Immature natural killer cell (primary cell): ENCODE measurements around the gene TMEM131L. TPM values are rescaled to one million over a fixed set of nuclear protein-coding genes. Genes with fewer than 3 reads are reported as not detected.

Experiments
- DNase-seq, 3 donors: peaks; one replicate each; pipeline ENCODE4 v3.0.0; 2022; ENCODE audit warnings: mixed read lengths in 1 of 3
- H3K27ac Mint-ChIP-seq, 6 donors: one replicate each; pipeline ENCODE4 v1.8.0; 2020; ENCODE audit warnings: mixed read lengths in 6 of 6, mild to moderate bottlenecking in 5 of 6, inconsistent platforms in 4 of 6, moderate library complexity in 3 of 6
- H3K27me3 Mint-ChIP-seq, 3 donors: one replicate each; pipeline ENCODE4 v1.8.0; 2020 to 2021; ENCODE audit warnings: low read depth in 3 of 3, mild to moderate bottlenecking in 3 of 3, mixed read lengths in 3 of 3, moderate library complexity in 3 of 3, inconsistent platforms in 1 of 3
- H3K36me3 Mint-ChIP-seq, 3 donors: one replicate each; pipeline ENCODE4 v1.8.0; 2020; ENCODE audit warnings: mixed read lengths in 3 of 3, inconsistent platforms in 2 of 3, mild to moderate bottlenecking in 2 of 3
- H3K4me1 Mint-ChIP-seq, 2 donors: one replicate each; pipeline ENCODE4 v1.8.0; 2020; ENCODE audit warnings: inconsistent platforms in 2 of 2, mild to moderate bottlenecking in 2 of 2, mixed read lengths in 2 of 2, moderate library complexity in 1 of 2
- H3K4me3 Mint-ChIP-seq, 5 donors: one replicate each; pipeline ENCODE4 v1.8.0; 2020; ENCODE audit warnings: mild to moderate bottlenecking in 5 of 5, mixed read lengths in 5 of 5, inconsistent platforms in 3 of 5, moderate library complexity in 3 of 5
- H3K9me3 Mint-ChIP-seq, 6 donors: one replicate each; pipeline ENCODE4 v1.8.0; 2020; ENCODE audit warnings: mild to moderate bottlenecking in 6 of 6, mixed read lengths in 6 of 6, inconsistent platforms in 4 of 6, moderate library complexity in 3 of 6
- polyA plus RNA-seq, 3 donors: library from polyadenylated mRNA; unstranded; fragments of 300-500 nt; fragmentation: Illumina TruSeq; gene quantifications; one replicate each; pipeline ENCODE4 v1.2.3, GENCODE V29; 2021

Gene TMEM131L
- polyA plus RNA-seq, 3 donors from 2014 or later, result 9.3 to 32.4 (median 20.6) TPM

DNA sequence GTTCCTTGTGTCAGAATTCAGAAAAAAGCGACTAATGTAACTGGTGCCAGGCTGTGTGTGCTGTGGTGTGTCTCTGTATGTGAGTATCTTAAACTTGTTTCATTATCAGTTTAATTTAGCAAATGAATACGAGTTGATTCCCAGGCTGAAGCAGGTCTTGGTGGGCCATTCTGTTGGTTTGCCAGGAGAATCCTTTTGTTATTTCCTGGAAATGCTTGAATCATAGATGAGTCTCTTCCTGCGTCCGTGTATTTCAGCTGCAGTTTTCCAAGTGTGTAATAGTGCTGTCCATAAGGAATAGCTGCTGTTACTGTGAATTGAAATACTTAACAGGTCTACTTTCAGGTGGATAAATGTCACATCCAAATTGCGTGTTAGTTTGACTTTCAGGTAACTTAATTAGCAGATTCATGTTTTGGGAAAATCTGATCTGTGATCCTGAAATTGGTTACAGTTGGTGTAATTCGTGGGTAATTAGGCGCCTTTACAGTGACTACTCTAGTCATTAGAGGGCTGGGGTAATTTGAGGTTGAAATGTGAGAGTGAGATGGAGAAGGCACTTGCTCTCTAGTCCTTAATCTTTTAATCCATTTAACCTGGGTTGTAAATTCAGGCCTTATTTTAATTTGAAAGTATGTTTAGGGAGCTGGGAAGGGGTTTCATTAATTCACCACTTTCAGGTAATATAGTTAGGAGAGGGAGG lies 23.8 kb downstream of the TMEM131L start:
- Mint-ChIP-seq H3K9me3 (no peaks in the 10 kb centered on the region), H3K4me1 (peaks cover 96 to 98% of the 10 kb centered on the region in 2 donors), H3K4me3 (peak overlapping the region; percentile 66 to 87 (median 82)), H3K36me3 (no peaks in the 10 kb centered on the region), H3K27me3 (peaks cover 12 to 30% (median 19%) of the 10 kb centered on the region in 3 donors), H3K27ac (peak overlapping the region; percentile 95 to 98 (median 96))
- DNase-seq, result peak in 2 of 3 donors; percentile 8 to 17

- Mint-ChIP-seq H3K27me3 (peaks cover 12 to 29% (median 16%) of the 10 kb centered on the region in 3 donors), H3K36me3 (no peaks in the 10 kb centered on the region), H3K9me3 (no peaks in the 10 kb centered on the region), H3K4me3 (peak overlapping the region; percentile 66 to 87 (median 82)), H3K27ac (peak overlapping the region; percentile 63 to 98 (median 92)), H3K4me1 (peaks cover 96 to 98% of the 10 kb centered on the region in 2 donors)
- DNase-seq, result no peak
Observed at GRCh38 chr4:153490985-153491483, 24.9 kb downstream of the TMEM131L start.

DNA sequence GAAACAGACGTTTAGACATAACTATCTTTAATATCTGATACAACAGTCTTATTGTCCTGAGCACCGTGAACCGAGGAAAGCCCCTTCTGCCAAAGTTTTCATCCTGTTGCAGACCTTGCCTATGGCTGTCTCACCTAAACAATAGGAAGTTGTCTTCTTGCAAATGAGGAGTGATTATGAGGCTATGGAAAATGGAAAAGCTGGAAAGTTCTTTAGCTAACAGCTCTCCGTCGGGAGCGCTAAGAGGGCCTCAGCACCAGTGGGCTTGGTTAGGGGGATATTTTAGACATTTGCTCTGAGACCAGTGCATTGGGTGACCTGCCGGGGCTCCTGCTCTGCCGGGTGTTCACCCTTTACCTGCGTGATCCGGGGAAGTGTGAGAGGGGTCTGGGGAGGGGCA lies 28.4 kb downstream of the TMEM131L start:
- Mint-ChIP-seq H3K27ac (peak overlapping the region; percentile 87 to 96 (median 94)), H3K9me3 (no peaks in the 10 kb centered on the region), H3K27me3 (peaks cover 2 to 3% (median 3%) of the 10 kb centered on the region in 3 donors), H3K4me1 (peaks cover 96 to 98% of the 10 kb centered on the region in 2 donors), H3K36me3 (peaks cover 0 to under 1% (median 0%) of the 10 kb centered on the region in 3 donors), H3K4me3 (peak overlapping the region in 1 of 5 donors; percentile 48)
- no peak for DNase-seq

DNA sequence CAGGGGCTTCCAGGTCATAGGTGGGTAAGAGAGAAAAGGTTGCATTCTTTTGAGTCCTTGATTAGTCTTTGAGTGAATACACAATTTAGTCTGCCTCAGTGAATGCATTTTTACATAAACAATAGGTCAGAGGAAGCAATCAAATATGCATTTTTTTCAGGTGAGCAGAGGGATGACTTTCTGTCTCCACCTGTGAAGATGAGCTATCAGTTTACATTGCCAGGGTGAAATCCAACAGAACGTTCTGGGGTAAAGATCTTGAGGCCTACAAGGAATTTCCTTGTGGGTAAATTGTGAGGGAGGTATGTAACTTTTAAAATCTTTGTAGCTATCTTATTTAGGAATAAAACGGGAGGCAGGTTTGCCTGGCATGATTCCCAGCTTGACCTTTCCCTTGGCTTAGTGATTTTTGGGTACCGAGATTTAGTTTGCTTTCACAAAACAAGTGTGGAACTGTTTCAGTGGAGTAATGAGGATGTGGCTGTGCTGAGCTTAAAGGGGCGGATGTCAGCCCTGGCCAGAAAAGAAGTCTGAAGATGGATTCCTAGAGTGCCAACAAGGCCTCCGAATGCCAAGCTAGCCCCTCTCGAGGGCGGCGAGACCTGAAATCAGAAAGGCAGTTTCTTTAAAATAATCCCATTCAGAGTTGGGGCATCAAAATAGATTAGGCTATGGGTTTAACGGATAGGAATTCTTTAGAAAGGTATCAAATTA lies 29.5 kb downstream of the TMEM131L start:
- Mint-ChIP-seq H3K27ac (peak overlapping the region; percentile 93 to 96 (median 94)), H3K4me1 (peaks cover 96 to 98% of the 10 kb centered on the region in 2 donors), H3K27me3 (peaks cover 0 to 2% (median 2%) of the 10 kb centered on the region in 3 donors), H3K36me3 (peaks cover 0 to 4% (median 0%) of the 10 kb centered on the region in 3 donors), H3K4me3 (peak overlapping the region; percentile 25 to 67 (median 48)), H3K9me3 (no peaks in the 10 kb centered on the region)
- no peak for DNase-seq

DNA sequence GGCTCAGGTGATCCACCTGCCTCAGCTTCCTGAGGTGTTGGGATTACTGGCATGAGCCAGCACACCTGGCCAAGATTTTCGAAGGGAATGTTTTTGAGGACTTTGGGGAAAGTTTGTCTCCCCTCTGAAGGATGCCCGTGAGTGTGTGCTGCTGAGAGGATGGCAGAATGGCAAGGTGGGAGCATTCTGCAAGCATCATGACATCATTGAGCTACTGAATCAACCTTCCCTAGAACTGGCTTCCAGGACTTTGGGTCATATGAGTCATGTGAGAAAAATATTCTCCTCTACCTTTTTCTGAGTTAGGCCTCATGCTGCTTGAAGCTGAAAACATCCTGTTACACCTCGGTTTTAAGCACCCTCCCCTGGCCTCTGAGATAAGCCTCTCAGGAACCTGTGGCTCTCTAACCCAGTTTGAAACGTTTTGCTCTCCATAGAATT lies 31.0 kb downstream of the TMEM131L start:
- peak overlapping the region; percentile 56 to 77 (median 73) for H3K4me3 Mint-ChIP-seq

GRCh38 chr4:153497988-153498967 lies 32.1 kb downstream of the TMEM131L start:
- Mint-ChIP-seq H3K27ac (peak overlapping the region; percentile 93 to 96 (median 94)), H3K36me3 (peaks cover 0 to 4% (median 0%) of the 10 kb centered on the region in 3 donors), H3K9me3 (no peaks in the 10 kb centered on the region), H3K4me3 (peak overlapping the region; percentile 56 to 77 (median 73)), H3K4me1 (peaks cover 94 to 99% of the 10 kb centered on the region in 2 donors), H3K27me3 (peaks cover 0 to 2% (median 0%) of the 10 kb centered on the region in 3 donors)
- DNase-seq, result no peak

More for the DNA sequence above, 31.0 kb downstream of the TMEM131L start:
- DNase-seq, result peak; percentile 36 to 45 (median 43)
- Mint-ChIP-seq H3K4me1 (peaks cover 93 to 97% of the 10 kb centered on the region in 2 donors), H3K27ac (peak overlapping the region; percentile 93 to 96 (median 94)), H3K36me3 (peaks cover 0 to 4% (median 0%) of the 10 kb centered on the region in 3 donors), H3K27me3 (peaks cover 0 to 2% (median 2%) of the 10 kb centered on the region in 3 donors), H3K9me3 (no peaks in the 10 kb centered on the region)

DNA sequence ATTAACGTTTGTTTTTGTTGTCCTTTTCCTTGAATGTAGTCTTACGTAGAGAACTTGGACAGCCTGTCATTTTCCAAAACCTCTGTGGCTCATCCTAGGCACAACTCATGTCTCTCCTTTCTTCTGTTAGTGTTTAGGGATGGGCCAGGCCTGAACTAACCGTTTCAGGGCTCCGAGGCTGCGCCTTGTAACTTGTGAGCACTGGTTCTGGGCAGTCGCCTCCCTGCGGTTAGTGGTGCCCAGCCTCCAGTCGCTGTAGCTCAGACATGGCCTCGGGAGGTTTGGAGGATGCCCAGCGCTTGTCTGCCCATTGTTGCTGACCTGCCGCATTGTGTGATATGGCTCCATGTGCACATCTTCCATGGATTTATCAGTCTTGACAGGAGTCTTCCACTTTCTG lies 32.8 kb downstream of the TMEM131L start:
- Mint-ChIP-seq H3K9me3 (no peaks in the 10 kb centered on the region), H3K27me3 (peaks cover 0 to 2% (median 0%) of the 10 kb centered on the region in 3 donors), H3K36me3 (peaks cover 0 to 4% (median 0%) of the 10 kb centered on the region in 3 donors), H3K4me3 (peak overlapping the region; percentile 26 to 77 (median 68)), H3K4me1 (peaks cover 92 to 99% of the 10 kb centered on the region in 2 donors), H3K27ac (peak overlapping the region; percentile 93 to 96 (median 94))
- no peak for DNase-seq

GRCh38 chr4:153501578-153501977 lies 35.4 kb downstream of the TMEM131L start:
- Mint-ChIP-seq H3K4me3 (no peak overlapping the region), H3K27me3 (peaks cover 0 to 2% (median 0%) of the 10 kb centered on the region in 3 donors), H3K27ac (peak overlapping the region; percentile 8 to 80 (median 33)), H3K4me1 (peaks cover 78 to 96% of the 10 kb centered on the region in 2 donors), H3K9me3 (no peaks in the 10 kb centered on the region), H3K36me3 (peaks cover 0 to 12% (median 0%) of the 10 kb centered on the region in 3 donors)
- no peak for DNase-seq

GRCh38 chr4:153502584-153502983 lies 36.4 kb downstream of the TMEM131L start:
- peaks cover 78 to 96% of the 10 kb centered on the region in 2 donors for H3K4me1 Mint-ChIP-seq
- peaks cover 0 to 12% (median 0%) of the 10 kb centered on the region in 3 donors for H3K36me3 Mint-ChIP-seq
- no peak for DNase-seq
- peak overlapping the region; percentile 68 to 82 (median 79) for H3K27ac Mint-ChIP-seq
- H3K9me3 Mint-ChIP-seq, result no peaks in the 10 kb centered on the region
- peaks cover 0 to 2% (median 0%) of the 10 kb centered on the region in 3 donors for H3K27me3 Mint-ChIP-seq
- H3K4me3 Mint-ChIP-seq, result peak overlapping the region in 4 of 5 donors; percentile 22 to 43 (median 31)

- Mint-ChIP-seq H3K27ac (peak overlapping the region in 5 of 6 donors; percentile 24 to 76 (median 63)), H3K4me1 (peaks cover 56 to 85% of the 10 kb centered on the region in 2 donors), H3K36me3 (peaks cover 5 to 14% (median 11%) of the 10 kb centered on the region in 3 donors), H3K27me3 (peaks cover 0 to 2% (median 0%) of the 10 kb centered on the region in 3 donors), H3K4me3 (no peak overlapping the region), H3K9me3 (no peaks in the 10 kb centered on the region)
- no peak for DNase-seq
Observed at GRCh38 chr4:153506341-153507309, 40.5 kb downstream of the TMEM131L start.

GRCh38 chr4:153507310-153508073 lies 41.3 kb downstream of the TMEM131L start:
- H3K4me1 Mint-ChIP-seq, result peaks cover 56 to 85% of the 10 kb centered on the region in 2 donors
- no peak overlapping the region for H3K4me3 Mint-ChIP-seq
- peak overlapping the region; percentile 4 to 63 (median 46) for H3K27ac Mint-ChIP-seq

More at GRCh38 chr4:153507310-153508073, 41.3 kb downstream of the TMEM131L start:
- Mint-ChIP-seq H3K9me3 (no peaks in the 10 kb centered on the region), H3K27me3 (peaks cover 0 to 3% (median 0%) of the 10 kb centered on the region in 3 donors), H3K36me3 (peaks cover 9 to 14% (median 11%) of the 10 kb centered on the region in 3 donors)
- no peak for DNase-seq
